GM12874 (cell line): ENCODE data around the gene SOX15.

ENCODE experiments used
- TF ChIP-seq, protein P1 (sequence below): IDR thresholded peaks from 2 replicates; pipeline ENCODE4 v1.5.1; 2011; ENCODE audit warnings: low read depth, mild to moderate bottlenecking, control low read depth, low read length, moderate library complexity; ENCODE audit not compliant: insufficient read depth

SOX15 gene

GRCh38 chr17:7589891-7590691, at the start of gene SOX15:
TSS of gene SOX15 (minus strand) at chr17:7590094. CDS start at chr17:7589676, 418 bp downstream.
- TF ChIP-seq, protein P1, sequence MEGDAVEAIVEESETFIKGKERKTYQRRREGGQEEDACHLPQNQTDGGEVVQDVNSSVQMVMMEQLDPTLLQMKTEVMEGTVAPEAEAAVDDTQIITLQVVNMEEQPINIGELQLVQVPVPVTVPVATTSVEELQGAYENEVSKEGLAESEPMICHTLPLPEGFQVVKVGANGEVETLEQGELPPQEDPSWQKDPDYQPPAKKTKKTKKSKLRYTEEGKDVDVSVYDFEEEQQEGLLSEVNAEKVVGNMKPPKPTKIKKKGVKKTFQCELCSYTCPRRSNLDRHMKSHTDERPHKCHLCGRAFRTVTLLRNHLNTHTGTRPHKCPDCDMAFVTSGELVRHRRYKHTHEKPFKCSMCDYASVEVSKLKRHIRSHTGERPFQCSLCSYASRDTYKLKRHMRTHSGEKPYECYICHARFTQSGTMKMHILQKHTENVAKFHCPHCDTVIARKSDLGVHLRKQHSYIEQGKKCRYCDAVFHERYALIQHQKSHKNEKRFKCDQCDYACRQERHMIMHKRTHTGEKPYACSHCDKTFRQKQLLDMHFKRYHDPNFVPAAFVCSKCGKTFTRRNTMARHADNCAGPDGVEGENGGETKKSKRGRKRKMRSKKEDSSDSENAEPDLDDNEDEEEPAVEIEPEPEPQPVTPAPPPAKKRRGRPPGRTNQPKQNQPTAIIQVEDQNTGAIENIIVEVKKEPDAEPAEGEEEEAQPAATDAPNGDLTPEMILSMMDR = no peak

DNA sequence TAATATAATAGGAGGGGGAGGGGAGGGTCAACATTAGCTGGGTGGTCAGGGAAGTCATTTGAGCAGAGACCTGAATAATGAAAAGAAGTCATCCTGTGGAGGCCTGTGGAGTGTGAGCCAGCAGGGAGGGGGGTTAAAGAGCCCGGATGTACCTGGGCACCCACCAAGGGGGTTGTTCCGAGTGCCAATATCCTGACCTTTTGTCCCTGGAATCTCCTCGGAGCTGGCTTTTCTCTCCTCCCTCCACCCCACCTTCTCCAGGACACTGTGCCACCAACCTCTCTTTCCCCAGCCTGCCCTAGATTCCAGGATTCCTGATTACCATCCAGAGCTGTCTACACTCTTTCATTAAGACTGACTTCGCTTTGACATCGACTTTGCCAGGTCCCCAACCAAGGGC, 46.3 kb upstream of the SOX15 start:
- TF ChIP-seq, protein P1 = no peak

DNA sequence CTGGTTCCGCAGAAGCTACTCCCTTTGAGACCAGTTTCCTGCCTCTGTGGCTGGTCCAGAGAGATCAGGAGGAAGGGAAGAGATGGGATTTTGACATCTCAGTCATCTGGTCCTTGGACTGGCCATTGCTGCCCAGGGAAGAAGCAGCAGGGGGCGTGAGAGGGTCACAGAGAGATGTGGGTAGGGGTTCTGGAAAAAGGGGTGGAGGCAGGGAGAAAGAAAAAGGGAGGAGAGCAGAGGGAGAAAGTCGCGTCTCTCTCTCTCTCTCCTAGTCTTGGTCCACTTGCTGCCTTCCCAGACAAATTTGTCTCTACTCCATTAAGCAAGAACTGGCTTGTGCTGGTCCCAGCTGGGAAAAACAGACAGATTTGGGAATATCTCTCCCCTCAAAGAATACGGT, 44.5 kb upstream of the SOX15 start:
- TF ChIP-seq, protein P1 = peak; percentile 32; the same call in 1 of the 2 replicates

DNA sequence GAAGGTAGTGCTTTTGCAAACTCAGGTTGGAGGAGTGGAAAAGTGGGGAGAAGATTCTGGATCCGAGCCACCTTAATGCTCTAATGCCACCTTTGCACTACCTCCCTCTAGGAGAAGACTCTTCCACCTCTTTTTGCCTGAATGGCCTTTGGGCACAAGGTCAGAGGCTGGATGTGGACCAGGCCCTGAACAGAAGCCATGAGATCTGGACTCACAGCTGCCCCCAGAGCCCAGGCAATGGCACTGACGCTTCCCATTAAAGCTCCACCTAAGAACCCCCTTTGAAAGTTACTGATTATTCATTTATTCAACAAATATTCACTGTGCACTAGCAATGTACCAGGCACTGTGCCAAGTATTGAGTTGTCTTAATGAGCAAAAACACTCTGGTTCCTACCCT, 43.2 kb upstream of the SOX15 start:
- TF ChIP-seq, protein P1 = no peak

DNA sequence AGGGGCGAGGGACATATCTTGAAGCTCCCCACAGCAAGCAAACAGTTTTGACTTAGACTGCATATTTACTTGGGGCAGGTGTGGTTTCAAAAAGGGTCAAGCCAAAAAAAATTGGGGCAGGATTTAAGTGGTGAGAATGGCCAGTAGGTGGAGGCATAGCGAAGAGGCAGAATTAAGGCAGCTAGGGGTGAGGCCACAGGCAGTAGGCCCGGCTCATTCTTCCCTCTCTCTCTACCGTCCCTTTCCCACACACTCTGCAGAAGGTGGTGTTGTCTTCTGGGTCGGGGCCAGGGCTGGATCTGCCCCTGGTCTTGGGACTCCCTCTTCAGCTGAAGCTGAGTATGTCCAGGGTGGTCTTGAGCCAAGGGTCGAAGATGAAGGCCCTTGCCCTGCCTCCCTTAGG, 42.6 kb upstream of the SOX15 start:
- TF ChIP-seq, protein P1 = peak; percentile 65

DNA sequence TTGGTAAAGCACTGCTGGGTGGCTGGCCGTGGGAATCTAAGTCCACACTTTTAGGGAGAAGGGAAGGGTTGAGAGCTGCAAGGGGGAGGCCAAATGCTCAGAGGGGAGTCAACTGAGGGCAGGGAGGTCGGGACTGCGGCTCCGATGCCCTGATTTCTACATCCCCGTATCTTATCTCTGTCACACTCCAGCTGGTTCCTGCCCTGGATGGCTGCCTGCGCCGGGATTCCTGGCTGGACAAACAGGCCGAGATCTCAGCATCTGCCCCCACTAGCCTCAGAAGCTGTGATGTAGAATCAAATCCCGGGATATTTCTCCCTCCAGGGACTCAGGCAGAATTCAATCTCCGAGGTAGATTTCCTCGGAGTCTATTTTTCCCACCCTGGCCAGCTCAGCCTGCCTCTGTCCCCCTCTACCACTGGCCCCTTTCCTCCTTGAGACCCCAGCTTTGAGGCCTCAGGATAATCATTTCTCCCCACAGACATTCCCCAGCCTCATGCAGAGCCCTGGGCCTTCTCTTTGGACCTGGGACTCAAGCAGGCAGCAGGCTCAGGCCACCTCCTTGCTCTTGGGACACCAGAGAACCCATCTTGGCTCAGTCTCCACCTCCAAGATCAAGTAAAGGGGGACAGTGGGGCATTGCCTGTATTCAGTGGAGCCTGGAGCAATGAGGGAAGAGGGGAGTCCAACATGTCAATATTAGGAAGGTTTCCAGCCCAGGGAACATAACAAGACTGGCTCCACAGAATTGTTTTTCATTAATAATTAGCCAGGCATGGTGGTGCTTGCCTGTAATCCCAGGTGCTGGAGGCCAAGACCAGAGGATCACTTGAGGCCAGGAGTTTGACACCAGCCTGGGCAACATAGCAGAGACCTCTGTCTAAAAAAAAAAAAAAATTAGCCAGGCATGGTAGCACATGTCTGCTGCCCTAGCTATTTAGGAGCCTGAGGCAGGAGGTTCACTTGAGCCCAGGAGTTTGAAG, 41.8 kb upstream of the SOX15 start:
- TF ChIP-seq, protein P1 = no peak

DNA sequence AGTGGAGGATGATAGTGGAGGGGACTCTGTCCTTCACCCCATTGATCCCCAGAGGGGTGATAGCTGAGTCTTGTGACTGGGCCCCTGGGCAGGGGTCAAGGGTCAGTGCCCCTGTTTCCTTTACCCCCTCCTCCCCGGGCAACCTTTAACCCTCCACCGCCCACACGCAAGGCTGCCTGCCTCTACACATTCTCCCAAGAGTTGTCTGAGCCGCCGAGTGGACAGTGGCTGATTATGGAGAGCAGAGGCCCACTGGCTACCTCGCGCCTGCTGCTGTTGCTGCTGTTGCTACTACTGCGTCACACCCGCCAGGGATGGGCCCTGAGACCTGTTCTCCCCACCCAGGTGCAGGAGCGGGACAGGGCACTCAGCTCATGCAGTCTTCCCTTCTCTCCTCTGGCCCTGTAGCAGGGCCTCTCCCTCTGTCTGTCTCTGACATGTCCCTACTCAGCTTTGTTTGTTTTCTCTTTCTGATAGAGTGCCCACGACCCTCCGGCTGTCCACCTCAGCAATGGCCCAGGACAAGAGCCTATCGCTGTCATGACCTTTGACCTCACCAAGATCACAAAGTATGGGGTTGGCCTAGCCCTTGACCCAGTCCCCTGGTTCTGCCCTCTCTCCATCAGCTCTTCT, 40.2 kb upstream of the SOX15 start, which contains the start of gene SHBG:
Gene SHBG, plus strand, starts transcription at position 197 of the 633 bp plus-strand sequence. Its CDS starts 38 bp downstream, at position 235.
- TF ChIP-seq, protein P1 = no peak
